Endothelial cell of hepatic sinusoid (primary cell): ENCODE data around the gene DENND2A.
"Not testable (repeated sequence)": the region's sequence is repeated elsewhere in the genome, so short reads cannot be mapped to it uniquely, and the experiment has no call there.

Source experiments
- in situ Hi-C: cut with HindIII; loops from 2 replicates; pipeline ENCODE4 v1.10.0; 2017; ENCODE audit warnings: low sequenced_read_pairs

Gene DENND2A

DNA sequence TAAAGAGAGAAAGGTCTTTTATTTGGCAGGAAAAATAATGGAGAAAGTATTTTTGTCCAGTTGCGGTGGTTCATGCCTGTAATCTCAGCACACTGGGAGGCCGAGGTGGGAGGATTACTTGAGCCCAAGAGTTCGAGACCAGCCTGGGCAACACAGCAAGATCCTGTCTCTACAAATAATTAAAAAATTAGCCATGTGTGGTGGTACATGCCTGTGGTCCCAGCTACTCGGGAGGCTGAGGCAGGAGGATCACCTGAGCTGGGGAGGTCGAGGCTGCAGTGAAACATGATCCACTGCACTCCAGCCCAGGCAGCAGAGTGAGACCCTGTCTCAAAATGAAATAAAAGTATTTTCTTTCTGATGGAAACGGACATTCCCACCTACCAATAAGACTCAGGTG is 83.5 kb downstream of the DENND2A start:
- in situ Hi-C loops = no loop called here

DNA sequence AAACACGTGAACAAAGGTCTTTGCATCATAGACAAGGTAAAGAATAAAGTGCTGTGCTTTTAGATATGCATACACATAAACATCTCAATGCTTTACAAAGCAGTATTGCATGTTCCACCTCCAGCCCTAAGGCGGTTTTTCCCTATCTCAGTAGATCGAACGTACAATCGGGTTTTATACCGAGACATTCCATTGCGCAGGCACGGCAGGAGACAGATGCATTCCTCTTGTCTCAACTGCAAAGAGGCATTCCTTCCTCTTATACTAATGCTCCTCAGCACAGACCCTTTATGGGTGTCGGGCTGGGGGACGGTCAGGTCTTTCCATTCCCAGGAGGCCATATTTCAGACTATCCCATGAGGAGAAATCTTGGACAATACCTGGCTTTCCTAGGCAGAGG is 87.4 kb downstream of the DENND2A start:
- in situ Hi-C loops = not testable (repeated sequence)

GRCh38 chr7:140552240-140552679 is 88.4 kb downstream of the DENND2A start:
- in situ Hi-C loops = no loop called here

DNA sequence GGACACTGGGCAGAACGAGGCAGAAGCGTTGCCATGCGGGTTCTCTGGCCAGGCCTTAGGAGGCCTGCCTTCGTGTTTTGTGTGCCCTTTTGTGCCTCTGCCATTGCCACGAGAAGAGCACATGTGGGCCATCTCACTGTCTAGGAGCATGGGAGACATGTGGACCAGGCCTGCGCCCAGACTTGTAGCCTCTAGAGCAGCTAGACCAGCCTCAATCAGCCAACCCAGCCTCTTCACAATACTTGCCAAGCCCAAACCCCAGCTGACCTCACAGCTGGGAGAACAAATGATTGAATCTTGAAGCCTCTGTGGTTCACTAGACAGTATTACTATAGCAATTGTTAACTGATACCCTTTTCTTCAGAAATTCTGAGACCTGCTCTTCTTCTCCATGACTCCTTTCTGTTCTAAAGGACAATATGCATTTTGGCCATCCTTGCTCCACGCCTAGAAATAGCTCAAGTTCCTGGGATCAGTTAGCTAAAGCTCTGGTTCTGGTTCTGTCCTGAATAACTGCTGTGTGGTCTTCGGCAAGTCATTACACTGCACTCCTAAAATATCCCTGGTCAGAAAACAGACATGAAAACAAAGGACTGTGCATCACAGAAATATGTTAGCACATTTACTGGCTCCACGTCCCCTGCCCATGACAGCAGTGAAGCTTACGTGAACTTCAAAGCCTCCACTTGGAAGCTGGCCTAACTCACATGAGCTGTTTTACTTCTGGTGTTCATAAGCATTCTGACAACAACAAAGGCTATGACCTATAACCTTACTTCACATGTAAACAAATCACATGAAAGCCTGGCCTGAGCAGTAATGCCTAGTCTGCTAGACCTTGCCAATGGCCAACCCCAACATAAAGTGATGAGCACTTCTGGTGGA is 89.0 kb downstream of the DENND2A start:
- in situ Hi-C loops = no loop called here

GRCh38 chr7:140546947-140547346 is 93.7 kb downstream of the DENND2A start:
- in situ Hi-C loops = no loop called here

DNA sequence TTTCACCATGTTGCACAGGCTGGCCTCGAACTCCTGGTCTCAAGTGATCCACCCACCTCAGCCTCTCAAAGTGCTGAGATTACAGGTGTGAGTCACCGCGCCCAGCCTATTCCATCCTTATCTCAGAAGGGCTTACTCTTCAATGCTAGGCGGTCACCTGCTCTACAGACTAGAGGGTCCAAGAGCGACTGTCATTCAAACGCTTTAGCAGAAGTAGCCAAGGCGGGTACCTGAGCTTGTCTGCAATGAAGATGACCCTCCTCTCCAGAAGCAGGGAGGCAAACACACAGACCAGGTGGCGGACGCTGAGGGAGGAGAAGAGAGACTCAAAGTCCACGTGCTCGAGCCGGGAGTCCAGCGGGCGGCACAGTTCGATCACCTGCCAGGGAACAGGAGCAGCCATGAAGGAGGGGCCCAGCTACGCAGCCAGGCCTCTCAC is 96.2 kb downstream of the DENND2A start:
- in situ Hi-C loops = no loop called here

GRCh38 chr7:140542228-140542603 is 98.4 kb downstream of the DENND2A start:
- in situ Hi-C loops = no loop called here

GRCh38 chr7:140541513-140542227 is 98.9 kb downstream of the DENND2A start:
- in situ Hi-C loops = no loop called here

GRCh38 chr7:140541176-140541512 is 99.5 kb downstream of the DENND2A start:
- in situ Hi-C loops = no loop called here

DNA sequence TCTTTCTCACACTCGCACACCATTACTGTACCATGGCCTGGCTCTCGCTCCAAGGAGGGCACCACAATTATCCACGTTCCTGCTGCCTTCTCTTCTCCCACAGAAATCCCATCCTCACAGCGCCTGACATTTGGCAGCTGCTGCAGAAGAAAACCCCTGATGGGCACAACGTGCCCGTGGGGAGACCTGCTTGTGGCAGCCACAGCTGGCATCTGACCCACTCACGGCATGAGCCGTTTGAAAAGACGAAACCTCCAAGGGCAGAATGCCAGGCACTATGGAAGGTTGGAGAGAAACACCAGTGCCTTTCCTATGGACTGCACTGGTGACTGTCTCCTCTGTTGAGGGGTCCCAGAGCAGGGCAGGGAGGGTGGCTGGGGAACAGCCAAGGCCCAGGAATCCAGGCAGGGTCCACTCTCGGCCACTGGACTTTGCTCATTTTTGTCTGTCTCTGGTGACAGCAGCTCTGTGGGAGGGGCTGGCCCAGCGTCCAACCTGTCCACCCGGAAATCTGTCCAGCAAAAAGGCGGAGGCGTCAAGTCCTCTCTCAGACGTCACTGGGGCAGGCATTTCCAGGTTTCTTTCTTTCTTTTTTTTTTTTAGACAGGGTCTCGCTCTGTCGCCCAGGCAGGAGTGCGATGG is 100.4 kb downstream of the DENND2A start:
- in situ Hi-C loops = no loop called here

DNA sequence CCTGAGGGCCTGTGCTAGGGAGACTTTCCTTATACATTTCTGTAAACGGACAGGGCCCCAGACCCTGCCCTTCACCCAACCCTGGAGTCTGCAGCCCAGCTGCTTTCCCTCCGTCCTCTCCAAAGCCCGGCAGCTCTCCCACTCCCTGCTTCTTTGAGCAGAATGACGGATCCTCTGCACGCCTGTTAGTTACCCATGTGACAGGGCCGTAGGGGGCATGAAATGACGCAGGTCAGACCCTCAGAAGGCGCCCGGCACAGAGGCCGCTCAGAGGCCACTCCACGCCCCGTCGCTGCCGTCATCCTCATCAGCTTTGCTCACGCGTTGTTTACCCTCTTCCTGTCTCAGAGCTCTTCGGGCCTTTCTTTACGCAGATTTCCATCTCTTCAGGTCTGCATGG is 101.2 kb downstream of the DENND2A start:
- in situ Hi-C loops = loop anchor here (5.0 kb wide), 2 partner anchors 87 to 88 kb away; no protein-coding TSS in a partner anchor

DNA sequence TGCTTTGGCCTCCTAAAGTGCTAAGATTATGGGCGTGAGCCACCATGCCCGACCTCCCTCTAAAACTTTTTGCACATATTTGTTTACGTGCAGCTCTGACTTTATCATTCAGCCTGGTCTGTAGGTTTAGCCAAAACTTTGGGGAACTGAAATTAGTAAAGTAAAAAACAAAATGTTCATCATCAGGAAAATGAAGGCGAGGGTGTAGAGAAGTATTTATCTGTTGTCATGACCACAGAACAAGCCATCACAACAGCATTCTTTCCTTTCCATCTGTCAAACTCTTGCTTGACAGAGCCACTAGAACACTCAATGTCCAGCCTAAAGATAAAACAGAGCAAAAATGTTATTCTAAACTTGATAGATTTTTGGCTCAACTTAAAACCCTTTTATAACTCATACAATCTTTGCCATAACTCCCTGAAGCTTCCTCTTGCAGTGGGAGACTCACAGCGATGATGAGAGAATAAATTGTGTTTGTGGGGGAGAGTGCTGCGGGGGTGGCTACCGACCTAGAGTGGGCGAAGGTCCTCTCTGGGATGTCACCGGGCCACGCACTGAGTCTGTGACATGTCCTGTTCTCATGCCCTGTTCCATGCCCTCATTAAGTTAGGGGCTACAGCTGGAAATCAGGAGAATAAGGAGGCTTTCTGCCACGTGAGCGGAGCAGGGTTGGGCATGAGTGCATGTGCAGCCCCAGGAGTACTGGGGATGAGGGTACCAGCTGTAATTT is 102.7 kb downstream of the DENND2A start:
- in situ Hi-C loops = loop anchor here (5.0 kb wide), 2 partner anchors 86 to 89 kb away; no protein-coding TSS in a partner anchor

- in situ Hi-C loops = loop anchor here (5.0 kb wide), 2 partner anchors 82 to 93 kb away; no protein-coding TSS in a partner anchor
These were observed 105.9 kb downstream of the DENND2A start for GRCh38 chr7:140534743-140535142.

DNA sequence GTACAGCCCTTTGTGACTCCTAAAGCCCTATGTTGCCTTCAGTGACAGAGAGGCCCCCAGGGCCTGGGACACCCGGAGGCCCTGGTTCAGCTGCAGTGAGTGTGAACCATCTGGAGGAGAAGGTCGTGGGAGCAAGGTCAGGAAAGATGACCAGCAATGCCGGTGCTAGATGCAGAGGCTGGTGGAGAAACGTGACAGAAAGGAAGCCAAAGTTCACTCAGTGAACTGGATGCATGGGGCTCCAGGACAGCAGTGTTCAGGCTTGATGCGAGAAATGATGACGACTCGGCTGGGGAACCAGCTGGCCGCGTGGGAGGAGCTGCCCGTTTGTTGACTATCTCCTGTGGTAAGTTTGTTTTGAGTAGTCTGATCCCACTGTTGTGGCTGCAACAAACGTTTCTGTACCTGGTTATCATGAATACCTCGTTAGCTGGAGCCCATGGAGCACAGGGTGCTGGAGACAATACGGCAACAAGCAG is 107.2 kb downstream of the DENND2A start:
- in situ Hi-C loops = no loop called here

- in situ Hi-C loops = loop anchor here (10.0 kb wide), 1 partner anchor 115 kb away; the partner anchor contains the start of gene DENND2A
These were observed 111.2 kb downstream of the DENND2A start for GRCh38 chr7:140529428-140529827.

DNA sequence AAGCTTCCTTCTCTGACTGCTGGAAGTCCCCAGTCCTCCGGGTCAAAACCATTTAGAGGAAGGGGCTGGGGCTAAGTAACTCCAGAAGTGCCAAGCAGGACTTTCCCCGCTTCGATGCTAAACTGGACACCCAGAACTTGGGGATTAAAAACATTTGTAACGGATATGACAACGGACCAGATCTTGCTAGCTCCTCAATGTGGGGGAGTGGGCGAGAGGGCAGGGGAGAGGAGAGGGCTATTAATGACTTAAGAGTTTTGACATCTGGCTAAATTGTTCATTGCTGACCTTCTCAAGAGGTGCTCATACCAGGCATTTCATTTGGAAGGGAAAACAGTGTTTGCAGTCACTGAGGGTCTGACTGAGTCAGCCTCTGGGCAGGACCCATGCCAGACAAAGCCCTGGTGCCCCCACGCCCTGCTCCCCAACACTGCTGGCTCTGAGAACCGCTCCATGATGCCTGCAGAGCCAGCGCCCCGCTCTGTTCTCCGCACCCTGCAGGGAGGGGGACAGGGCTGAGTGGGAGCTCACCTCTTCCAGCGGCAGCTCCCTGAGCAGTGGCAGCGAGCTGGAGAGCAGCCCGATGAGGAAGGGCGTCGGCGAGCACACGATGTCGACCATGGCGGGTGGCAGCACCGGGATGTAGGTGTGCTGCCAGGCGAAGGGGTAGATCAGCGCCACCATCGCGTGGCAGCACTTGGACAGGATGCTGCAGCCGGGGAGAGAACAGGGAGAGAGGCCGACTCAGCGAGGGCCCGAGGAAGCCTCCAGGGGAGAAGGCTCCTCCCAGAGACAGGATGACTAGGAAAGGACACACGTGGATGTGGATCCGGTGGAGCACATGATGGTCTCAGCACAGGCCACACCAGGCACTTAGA is 113.6 kb downstream of the DENND2A start:
- in situ Hi-C loops = loop anchor here (10.0 kb wide), 1 partner anchor 118 kb away; the partner anchor contains the start of gene DENND2A

GRCh38 chr7:140526214-140526613 is 114.4 kb downstream of the DENND2A start:
- in situ Hi-C loops = loop anchor here (10.0 kb wide), 1 partner anchor 119 kb away; the partner anchor contains the start of gene DENND2A

DNA sequence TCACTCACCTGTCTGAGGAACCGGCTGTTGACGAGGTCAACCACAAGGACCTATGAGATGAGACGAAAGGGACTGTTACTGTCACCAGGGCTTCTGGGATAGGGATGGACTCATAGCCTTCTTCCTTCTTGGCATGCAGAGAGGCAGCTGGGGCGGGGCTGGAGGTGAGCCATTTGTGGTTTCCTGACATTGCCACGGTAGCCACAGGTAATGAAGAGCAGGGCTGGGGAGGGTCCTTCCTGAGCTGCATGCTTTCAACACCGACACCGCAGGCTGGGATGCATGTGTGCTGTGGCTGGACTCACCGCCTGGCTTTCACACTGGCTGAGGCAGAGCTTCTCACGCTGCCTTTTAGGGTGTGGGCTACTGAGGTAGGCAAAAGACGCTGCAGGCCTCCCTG is 114.9 kb downstream of the DENND2A start:
- in situ Hi-C loops = loop anchor here (10.0 kb wide), 1 partner anchor 119 kb away; the partner anchor contains the start of gene DENND2A

- in situ Hi-C loops = loop anchor here (5.0 to 10.0 kb wide), 2 partner anchors 76 to 123 kb away; partner anchors contain the start of gene DENND2A
These were observed 119.2 kb downstream of the DENND2A start for GRCh38 chr7:140521421-140521820.
